Right ventricle myocardium superior (tissue), 1 donor: ENCODE results near the gene ARPC5. TPM values are rescaled to one million over a fixed set of nuclear protein-coding genes. Genes with fewer than 3 reads are reported as not detected.
A peak's percentile ranks its signal among the peaks of the same experiment; 100 is the strongest.
"Not testable (repeated sequence)": the region's sequence is repeated elsewhere in the genome, so short reads cannot be mapped to it uniquely, and the experiment has no call there.

ENCODE experiments used
- ATAC-seq: fragments of 200-7000 bp; cut with Tn5 transposase; one replicate; pipeline ENCODE4 v1.9.1; 2020; ENCODE audit warnings: mild to moderate bottlenecking; ENCODE audit not compliant: poor library complexity
- DNase-seq: peaks from one replicate; pipeline ENCODE4 v3.0.0-alpha.2; 2020
- intact Hi-C: fragments of 100-400 bp; cut with DNase I; formaldehyde crosslinking; loops from one replicate; pipeline ENCODE4 v1.11.2; 2022
- total RNA-seq: library from RNA; stranded (reverse); fragmentation: NEBNext Ultra II Directional; extraction: Animal tissue kit (Norgen Biotek cat#: 25700); gene quantifications from one replicate; pipeline ENCODE4 v1.2.1, GENCODE V29; 2021
- donor health status: DM: no; HTN: yes; CAD: no; lungs with severe emphysema.

Gene ARPC5
- total RNA-seq, 1 donor from 2014 or later: 32.9 TPM

DNA sequence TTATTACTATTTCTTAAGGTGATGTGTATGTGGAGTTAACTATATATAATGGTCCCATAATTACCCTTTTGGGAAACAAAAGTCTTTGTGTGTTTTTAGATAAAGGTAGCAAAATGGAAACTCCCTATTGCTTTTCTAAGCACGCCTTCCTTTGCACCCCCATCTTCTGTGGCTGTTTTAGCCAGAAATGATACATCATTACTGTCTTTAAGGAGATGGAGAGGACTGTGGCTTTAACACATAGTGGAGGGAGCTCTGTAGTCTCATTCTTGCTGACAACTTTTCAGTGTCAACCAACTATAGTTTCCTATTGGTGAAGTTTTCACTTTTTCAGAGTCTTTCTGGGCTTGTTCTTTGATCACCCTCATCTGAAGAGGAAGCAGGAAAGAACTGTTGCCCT, 16.5 kb upstream of the ARPC5 start:
- ATAC-seq (no peak), DNase-seq (no peak)
- intact Hi-C loops: no loop called here

DNA sequence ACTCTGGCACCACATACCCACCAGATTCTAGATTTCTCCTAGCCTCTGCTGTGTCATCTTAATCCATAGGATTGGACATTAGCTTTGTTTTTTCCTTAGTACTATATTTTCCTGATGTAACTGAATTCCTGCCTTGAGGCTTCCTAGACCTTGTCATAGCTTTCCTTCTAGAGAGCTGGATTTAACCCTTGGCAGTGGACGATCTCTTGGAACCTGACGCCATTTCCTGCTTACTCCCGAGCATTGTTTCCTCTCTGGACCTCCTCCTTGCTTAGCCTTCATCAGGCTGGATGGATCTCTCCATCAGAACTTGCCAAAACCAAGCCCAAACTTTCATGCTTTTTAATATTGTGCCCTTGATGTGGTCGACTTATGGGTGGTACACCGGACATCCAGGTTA, 16.0 kb upstream of the ARPC5 start:
- intact Hi-C loops: no loop called here

DNA sequence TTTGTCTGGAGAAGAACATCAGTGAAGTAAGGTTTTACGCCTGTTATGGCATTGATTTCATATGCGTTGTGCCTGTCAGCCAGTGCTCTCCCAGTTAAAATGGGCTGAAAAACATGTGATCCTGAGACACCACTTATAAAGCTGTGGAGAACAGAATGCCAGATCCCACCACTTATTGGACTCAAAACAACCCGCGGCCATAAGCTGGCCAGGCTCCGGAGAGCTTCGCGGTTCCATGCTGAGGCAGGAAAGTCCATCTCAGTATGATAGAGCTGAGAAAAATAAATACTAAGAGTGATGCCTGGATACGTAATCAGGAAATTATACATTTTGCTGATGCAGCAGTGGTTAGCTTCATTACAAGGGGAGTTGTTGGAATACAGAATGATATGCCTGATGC, 12.5 kb upstream of the ARPC5 start:
- no peak for ATAC-seq
- no peak for DNase-seq
- intact Hi-C loops: no loop called here

More for the DNA sequence above, 16.0 kb upstream of the ARPC5 start:
- no peak for DNase-seq
- no peak for ATAC-seq

DNA sequence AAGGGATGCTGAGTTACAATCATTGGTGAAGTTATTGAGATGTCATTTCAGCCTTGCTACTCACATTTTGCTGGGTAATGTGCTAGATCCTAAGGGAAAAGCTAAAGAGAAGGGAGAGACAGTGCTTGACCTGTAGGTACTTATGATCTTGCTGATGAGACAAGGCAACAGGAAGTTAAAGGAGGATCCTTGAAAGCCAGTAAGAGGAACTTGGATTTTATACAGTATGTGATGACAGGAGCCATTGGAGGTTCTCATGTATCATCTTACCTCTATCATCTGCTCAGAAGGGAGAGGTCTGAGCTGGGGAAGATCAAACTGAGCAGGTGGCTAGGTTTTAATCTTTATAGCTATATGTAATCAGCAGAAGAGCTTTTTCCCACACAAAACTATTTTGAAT, 11.2 kb upstream of the ARPC5 start:
- intact Hi-C loops: no loop called here
- no peak for DNase-seq
- ATAC-seq: no peak

DNA sequence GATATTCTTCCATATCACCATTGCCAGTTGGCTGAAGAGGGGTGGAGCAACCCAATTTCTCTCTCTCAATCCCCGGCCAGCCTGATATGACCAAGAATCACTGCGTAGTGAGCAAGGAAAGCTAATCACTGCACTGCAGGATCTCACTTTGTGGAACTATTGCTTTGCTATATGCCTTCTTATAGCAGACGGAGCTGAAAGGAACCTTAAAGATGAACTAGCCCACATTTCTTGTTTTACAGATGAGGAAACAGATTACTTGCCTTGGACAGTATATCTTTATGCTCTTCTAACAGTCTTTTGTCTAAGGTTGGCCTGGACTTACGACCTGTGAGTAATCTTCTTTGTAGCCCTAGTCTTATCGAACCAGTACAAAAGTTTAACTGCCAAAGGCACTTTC, 9.9 kb upstream of the ARPC5 start:
- intact Hi-C loops: no loop called here
- ATAC-seq (no peak), DNase-seq (no peak)

DNA sequence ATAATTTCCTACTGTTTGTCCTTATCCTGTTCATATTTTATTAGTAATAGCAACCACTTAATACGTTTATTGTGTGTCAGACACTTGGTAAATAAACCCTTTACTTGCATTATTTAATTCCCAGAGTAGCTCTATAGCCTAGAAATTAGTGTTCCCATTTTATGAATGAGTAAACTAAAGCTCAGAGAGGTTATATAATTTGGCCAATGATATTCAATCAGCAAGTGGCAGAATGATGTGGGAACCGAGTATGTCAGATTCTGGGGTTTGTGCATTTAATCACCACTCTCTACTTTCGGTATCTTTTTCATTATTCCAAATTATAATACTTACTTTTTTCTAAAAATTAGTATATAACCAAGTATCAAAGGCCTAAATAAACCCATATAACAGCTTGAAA, 6.6 kb upstream of the ARPC5 start:
- ATAC-seq: no peak
- intact Hi-C loops: no loop called here
- no peak for DNase-seq

DNA sequence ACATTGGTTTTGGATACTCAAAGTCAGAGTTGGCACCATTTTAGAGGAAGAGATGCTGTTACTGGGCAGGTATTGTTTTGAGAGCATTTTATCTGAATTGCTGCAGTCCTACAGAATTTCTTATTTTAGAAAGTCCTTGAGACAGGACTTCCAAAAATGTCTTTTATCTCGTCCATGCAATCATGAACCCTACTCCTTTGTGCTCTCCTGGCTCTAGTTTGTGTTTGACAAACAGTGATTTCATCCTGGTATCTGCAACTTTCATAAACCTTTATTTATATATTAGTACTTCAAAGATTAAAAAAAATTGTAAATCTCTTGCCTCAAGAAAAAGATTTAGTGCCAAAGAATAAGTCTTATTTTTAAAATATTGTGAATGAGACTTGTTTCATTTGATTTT, 4.6 kb upstream of the ARPC5 start:
- no peak for DNase-seq
- intact Hi-C loops: no loop called here
- ATAC-seq: no peak

DNA sequence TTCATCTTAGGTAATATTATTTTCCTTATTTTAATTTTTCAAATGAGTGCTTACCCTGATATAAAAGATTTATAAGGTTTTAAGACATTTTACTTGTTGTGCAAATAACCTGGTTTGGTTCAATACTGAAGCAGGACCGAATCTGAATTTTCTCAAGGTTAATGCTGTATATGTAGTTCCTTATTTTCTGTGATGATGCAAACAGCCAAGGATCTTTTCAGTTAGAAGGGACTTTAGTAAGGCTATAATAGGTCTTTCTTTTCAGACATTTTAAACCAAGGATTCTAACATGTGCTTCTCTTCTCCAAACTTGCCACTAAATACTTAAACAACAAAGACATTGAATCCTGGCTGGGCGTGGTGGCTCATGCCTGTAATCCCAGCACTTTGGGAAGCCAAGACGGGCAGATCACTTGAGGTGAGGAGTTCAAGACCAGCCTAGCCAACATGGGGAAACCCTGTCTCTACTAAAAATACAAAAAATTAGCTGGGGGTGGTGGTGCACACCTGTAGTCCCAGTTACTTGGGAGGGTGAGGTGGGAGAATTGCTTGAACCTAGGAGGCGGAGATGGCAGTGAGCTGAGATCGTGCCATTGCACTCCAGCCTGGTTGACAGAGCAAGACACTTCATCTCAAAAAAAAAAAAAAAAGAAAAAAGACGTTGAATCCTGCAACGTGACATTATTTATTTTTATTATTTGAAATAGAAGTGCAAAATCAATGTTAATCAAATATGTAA, 3.2 kb upstream of the ARPC5 start:
- DNase-seq (no peak), ATAC-seq (no peak)
- intact Hi-C loops: no loop called here

DNA sequence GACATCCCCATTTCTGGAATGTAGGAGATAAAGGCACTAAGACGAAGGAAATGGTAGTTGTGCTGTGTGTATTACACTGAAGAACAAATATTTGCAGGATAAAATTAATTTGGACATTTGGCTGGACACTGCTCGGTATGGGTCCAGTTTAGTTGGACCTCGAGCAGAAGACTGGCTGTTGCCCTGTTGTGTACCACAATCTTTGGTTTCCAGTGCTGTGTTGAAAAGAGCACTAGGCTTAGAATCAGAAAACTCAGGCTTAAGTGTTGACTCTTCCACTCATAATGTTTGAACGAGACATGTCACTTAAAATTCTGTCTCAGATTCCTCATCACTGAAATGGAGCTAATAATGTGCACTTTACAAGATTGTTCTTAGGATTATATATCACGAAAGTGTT, 1.2 kb upstream of the ARPC5 start:
- intact Hi-C loops: no loop called here
- no peak for DNase-seq
- ATAC-seq: no peak

DNA sequence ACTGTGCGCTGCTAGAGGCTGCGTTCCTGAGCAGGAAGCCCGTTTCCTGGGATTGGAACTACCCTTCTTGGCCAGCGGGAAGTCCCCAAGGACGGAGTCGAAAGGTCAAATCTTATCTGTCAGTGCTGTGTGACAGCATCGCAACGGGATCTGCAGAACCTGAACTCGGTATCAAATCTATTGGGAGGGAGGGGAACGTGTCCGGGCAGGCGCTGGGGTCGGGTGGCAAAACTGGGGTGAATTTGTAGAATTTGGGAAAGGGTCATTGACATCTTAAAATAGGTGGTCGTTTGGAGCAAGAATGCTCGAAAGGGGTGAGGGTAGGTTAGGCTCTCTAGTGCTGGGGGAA, 725 bp upstream of the ARPC5 start:
- intact Hi-C loops: no loop called here
- DNase-seq: no peak
- ATAC-seq: no peak

DNA sequence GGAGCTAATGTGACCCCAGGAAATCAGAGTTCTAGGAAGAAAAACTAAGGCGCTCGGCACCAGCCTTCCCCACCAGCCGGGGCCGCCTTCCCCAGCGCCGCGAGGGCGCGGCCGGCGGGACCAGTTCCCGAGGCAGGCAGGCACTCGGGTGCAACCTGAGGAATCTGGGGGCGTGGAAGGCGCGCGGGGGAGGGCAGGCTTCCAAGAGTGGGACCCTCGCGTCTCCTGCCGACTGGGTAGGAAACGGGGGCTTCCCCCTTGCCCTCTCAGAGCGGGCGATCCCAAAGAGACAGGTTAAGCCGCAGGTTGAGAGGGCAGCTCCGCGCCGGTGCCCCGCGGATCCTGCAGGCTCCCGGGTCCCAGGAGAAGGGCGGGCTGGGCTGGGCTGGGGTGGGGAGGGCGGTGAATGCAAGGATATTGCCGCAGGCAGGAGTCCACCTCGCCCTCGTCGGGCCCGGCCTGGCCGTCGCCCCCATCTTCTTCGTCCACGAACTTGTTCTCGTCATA, 431 bp downstream of the ARPC5 start:
- ATAC-seq (peak; percentile 53), DNase-seq (peak; percentile 64)
- intact Hi-C loops: no loop called here

DNA sequence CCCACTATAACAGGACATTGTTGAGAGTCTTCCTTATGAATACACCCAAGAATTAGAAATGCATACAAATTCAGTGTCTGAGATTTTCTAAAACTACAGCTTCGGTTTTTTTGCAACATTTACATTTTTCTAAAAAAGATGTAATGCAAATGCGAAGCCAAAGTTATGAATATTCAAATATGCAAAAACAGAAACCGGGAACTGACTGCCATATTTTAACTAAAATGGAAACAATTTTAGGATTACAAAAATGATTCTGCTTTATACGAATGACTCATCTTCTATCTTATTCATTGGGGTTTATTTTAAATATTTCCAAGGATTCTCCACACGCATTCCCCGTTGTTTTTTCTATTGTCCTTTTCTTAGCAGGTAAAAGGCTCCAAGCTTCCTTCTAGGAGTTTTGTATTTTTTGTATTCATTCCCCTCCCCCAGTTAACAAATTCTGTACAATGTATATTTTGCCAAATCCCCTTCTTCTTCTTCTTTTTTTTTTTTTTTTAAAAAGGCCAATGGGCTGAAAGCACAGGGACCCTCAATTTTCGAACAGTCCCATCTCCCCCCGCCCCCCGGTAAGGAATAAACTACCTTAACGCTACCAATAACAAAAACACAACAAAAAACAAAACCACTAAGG, 1.0 kb downstream of the ARPC5 start:
- intact Hi-C loops: loop anchor here (5.0 kb wide), 1 partner anchor 162 kb away; the partner anchor contains the start of gene SMG7
- DNase-seq (no peak), ATAC-seq (no peak)

DNA sequence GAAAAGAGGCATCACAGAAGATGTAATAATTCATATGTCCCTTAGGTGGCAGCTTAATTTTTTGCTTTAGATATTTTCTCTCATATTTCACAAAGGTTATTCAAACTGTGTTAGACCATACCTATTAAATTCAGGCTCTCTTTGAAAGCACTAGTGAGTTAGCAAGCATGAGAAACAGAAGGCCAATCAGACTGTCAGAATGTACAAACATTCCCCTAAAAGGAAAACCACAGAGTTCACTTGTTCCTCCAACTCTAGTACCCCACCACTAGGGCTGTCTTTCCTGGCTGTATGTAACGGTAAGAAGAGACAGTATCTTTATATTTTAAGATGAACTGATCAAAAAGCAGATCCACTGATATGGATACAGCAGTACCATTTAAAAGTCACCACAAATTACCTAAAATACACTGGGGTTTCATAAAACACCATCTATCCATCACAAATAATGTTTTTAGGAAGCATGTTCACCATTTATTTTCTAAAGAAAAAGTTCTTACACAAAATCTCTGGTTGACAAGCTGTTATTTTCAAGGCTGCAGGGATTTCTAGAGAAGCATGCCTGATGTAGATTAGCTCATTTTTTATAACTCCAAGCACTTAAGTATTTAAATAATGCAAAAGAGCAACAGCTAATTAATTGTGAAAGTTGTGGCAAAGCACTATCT, 1.8 kb downstream of the ARPC5 start:
- no peak for DNase-seq
- intact Hi-C loops: loop anchor here (5.0 kb wide), 1 partner anchor 162 kb away; the partner anchor contains the start of gene SMG7
- no peak for ATAC-seq

DNA sequence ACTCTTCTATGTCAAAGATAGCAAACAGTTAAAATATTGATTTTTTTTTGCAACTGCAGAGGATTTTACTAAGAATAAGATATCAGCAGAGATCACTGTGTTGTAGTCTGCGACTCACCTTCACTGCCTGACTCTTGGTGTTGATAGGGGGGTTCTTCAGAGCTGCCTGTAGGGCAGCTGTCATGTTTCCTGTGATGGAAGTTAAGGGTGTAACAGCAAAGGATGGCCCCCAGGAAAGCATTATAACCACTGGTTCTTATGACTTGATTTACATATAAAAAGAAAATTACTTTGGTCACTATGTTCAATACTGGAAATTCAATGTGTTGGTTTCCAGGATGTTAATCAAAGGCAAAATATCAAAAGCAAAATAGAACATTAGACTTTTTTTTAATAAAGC, 2.6 kb downstream of the ARPC5 start:
- ATAC-seq (no peak), DNase-seq (no peak)
- intact Hi-C loops: loop anchor here (5.0 kb wide), 1 partner anchor 161 kb away; the partner anchor contains the start of gene SMG7

DNA sequence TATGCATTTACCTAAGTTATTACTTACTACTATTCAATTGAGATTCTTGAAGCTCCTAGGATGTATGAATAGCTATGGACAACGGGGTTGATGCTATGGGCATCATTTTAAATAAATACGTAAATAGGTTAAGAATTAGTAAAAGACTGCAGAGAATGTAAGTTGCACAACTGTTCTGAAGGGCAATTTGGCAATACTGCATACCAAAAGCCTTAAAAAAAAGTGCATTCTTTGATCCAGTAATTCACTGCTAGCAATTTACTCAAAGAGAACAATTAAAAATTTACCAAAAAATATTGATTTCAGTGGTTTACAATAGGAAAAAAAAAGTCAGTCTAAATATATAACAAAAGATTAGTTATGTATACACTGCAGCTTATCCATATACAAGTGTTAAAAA, 3.5 kb downstream of the ARPC5 start:
- intact Hi-C loops: loop anchor here (5.0 kb wide), 1 partner anchor 160 kb away; the partner anchor contains the start of gene SMG7
- no peak for ATAC-seq
- no peak for DNase-seq

DNA sequence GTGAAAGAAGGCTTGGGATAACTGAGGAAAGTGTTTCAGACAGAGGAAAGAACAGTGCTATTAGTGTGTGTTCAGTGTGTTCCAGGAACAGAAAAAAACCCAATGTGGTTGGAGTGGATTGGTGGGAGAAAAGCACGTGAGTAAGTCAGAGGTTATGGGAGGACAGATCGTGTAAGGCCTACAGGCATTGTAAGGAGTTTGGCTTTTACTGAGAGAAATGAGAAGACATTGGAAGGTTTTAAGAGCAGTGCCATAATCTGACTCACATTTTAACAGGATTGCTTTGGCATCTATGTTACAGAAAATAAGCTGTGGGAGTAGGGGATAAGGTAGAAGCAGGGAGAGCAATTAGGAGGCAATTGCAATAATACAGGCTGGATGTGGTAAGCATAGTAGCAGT, 4.8 kb downstream of the ARPC5 start:
- no peak for DNase-seq
- ATAC-seq: no peak
- intact Hi-C loops: loop anchor here (5.0 kb wide), 1 partner anchor 158 kb away; the partner anchor contains the start of gene SMG7

DNA sequence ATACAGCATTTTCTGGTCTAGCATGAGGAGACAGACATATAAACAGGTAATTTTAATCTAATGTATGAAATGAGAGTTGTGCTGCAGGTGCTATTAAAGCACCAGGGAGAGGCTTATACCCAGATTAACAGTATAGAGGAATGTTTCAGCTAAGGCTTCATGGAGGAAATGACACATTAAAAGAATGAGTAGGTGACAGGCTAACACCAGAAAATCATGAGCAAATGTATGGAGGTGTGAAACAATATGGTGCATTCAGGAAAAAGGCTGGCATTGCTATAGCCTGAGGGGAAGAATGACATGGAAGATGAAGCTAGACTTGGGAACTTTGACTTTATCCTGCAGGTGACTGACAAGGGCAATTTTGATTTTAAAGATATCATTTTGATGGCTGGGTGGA, 7.0 kb downstream of the ARPC5 start:
- intact Hi-C loops: no loop called here
- DNase-seq (no peak), ATAC-seq (no peak)

DNA sequence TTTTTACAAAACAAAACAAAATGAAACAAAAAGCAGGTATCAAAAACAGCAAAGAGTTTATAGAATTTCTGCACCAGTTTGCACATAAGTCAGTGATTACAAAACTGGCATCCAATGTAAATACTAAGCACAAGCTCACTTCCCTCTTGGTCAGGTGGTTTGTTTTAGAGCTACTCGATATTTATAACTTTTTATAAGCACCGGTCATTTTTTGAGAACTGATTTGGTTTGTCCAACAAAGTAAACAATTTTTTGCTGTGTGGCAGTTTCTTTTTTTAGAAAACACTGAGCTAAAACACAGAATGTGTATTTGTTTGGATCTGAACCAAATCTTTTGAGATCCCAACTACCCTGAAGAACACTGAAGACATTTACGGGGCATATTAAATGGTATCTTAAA, 9.3 kb downstream of the ARPC5 start:
- DNase-seq, ATAC-seq, intact Hi-C loops: not testable (repeated sequence)

DNA sequence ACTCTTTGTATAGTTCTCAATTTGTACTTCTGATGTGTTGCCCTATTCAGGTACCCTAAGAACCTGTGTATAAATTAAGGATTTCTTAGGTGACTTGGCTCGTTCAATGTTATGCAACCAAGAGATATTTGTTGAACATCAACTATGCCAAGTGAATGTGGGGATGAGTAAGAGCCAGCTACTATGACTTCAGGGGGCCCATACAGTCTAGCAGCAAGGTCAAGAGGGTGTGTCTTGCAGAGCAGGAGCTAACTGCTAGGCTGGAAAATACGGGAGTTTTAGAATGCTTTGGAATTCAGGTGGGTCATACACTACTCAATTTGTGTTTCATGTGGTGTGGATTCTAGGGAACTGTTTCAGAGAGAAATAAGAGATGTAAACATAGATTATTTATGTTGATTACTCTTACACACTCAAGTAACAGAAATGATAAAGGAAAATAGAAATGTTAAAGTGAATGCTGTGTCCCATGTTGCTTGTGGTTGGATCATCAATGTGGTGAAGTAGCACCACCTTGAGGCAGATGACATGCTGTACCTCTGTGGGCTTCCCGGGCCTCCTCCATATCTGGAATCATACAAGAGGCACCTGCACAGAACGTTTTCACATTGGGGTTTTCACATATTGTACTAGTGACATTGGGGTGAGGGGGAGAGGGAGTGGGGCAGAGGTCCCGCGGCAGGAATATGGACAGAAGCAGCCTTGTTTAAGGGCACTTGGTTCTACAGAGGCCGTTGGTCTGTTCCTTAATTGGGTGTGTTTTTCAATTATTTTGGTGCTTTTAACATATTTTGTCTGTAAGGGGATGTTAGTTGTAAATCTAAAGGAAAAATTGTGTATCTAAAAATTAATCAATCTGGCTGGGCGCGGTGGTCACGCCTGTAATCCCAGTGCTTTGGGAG, 12.4 kb downstream of the ARPC5 start:
- DNase-seq (no peak), ATAC-seq (peak; percentile 91)
- intact Hi-C loops: no loop called here
